Uterus (tissue), 2 donors: ENCODE results near the gene ASIC3.

Source experiments
- POLR2A ChIP-seq, 2 donors: fragments of 450-650 bp; IDR thresholded peaks; one replicate each; pipeline ENCODE4 v1.6.1; 2016; ENCODE audit warnings: antibody characterized with exemption in 2 of 2, mild to moderate bottlenecking in 1 of 2, moderate library complexity in 1 of 2
- TF ChIP-seq, protein P1 (sequence below), 4 experiments: fragments of 200-600 bp in 2 of 4; fragments of 450-650 bp in 2 of 4; sonication (generic) in 2 of 4; IDR thresholded peaks; one replicate each; pipeline ENCODE4 v1.5.1; 2016 to 2019; ENCODE audit warnings: antibody characterized with exemption in 4 of 4, mild to moderate bottlenecking in 2 of 4, moderate library complexity in 1 of 4

DNA sequence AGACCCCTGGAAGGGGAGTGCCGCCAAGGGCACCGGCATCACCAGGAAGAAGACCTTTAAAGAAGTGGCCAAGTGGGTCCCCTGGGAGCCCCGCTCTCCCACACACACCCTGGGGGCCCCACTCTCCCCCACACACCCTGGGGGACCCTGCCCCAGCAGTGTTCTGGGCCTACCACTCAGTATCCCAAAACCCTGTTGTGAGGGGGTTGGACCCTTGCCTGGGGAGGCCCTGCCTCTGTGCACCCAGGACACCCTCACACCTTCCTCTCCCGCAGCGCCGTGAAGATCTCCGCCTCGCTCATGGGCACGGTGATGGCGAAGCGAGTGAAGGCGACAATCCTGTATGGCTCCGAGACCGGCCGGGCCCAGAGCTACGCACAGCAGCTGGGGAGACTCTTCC lies 46.8 kb upstream of the ASIC3 start:
- TF ChIP-seq POLR2A (IDR thresholded peaks at IDR 0.05), result no peak
- TF ChIP-seq, protein P1, sequence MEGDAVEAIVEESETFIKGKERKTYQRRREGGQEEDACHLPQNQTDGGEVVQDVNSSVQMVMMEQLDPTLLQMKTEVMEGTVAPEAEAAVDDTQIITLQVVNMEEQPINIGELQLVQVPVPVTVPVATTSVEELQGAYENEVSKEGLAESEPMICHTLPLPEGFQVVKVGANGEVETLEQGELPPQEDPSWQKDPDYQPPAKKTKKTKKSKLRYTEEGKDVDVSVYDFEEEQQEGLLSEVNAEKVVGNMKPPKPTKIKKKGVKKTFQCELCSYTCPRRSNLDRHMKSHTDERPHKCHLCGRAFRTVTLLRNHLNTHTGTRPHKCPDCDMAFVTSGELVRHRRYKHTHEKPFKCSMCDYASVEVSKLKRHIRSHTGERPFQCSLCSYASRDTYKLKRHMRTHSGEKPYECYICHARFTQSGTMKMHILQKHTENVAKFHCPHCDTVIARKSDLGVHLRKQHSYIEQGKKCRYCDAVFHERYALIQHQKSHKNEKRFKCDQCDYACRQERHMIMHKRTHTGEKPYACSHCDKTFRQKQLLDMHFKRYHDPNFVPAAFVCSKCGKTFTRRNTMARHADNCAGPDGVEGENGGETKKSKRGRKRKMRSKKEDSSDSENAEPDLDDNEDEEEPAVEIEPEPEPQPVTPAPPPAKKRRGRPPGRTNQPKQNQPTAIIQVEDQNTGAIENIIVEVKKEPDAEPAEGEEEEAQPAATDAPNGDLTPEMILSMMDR (IDR thresholded peaks at IDR 0.05), result no peak
